DMS53 treated with DMSO at 0.1 percent for 48 hours (cell line): Measurements from ENCODE around the gene LYPD5.

Experiments used
- DNase-seq: peaks from one replicate; lab custom pipeline; 2025; ENCODE audit not compliant: unreplicated experiment; lab: John Stamatoyannopoulos, UW

The LYPD5 gene

DNA sequence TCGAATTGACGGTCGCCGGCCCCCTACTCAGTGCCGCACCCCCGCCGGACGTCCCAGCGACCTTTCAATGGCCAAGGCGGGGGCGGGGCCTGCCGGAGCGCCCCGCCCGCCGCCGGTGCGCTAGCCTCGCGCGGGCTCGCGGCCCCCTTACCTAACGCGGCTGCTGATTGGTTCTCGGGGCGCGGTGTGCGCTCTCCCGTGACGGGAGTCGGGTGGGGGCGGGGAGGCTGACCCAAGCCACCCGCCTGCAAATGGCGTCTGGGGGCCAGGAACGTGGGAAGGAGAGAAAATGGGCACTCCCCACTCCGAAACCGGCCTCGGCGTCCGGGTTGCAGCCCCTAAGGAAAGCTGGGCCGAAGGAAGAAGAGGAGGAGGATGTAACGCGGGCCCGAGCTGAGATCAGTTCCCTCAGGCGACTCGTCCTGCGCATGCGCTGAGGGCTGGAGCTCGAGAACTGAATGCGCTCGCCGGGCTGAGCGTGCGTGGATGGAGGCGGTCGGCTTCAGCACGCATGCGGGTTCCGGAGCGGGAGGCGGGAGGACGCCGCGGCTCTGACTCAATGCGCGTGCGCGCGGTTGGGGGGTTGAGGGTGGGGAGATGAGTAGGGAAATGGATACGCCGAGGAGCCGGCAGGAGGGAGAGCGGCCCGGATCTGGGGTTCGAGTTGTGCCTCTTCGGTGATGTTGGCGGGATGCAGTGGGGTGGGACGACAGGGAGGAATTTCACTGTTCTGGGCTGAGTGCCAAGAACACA lies 47.6 kb downstream of the LYPD5 start, which contains the start of gene SMG9:
SMG9 (minus strand) TSS at position 460 of the 753 bp plus-strand sequence. CDS start 4,221 bp downstream, outside the sequence.
- peak; percentile 93 for DNase-seq

DNA sequence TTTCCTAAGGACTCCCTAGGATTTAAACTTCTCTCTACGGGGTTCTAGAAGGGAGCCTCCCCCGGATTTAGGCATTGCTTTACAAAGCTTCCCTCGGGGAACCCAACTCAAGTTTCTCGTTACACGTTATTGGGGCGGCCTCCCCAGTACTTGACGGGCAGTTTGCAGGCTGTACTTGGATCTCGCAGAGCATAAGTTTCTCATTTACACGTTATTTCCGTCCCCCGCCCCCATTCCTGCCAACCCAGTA lies 48.1 kb downstream of the LYPD5 start:
- peak; percentile 16 for DNase-seq

DNA sequence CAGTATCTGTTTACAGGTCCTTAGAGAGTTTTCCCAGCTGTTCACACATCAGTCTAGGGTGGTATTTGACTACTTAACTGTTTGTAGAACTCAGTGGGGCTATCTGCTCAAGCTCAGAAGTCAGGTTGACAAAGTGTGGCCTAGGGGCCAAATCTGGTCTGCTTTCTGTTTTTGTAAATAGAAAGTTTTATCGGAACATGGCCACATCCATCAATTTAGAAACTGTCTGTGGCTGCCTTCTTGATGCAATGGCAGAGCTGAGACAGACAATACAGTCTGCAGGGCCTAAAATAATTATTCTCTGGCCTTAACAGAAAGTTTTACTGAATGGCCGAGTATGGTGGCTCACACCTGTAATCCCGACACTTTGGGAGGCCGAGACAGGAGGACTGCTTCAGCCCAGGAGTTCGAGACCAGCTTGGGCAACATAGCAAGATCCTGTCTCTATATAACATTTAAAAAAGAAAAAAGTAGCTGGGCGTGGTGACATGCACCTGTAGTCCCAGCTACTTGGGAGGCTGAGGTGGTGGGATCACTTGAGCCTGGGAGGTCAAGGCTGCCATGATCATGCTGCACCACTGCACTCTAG lies 49.9 kb downstream of the LYPD5 start:
- no peak for DNase-seq

DNA sequence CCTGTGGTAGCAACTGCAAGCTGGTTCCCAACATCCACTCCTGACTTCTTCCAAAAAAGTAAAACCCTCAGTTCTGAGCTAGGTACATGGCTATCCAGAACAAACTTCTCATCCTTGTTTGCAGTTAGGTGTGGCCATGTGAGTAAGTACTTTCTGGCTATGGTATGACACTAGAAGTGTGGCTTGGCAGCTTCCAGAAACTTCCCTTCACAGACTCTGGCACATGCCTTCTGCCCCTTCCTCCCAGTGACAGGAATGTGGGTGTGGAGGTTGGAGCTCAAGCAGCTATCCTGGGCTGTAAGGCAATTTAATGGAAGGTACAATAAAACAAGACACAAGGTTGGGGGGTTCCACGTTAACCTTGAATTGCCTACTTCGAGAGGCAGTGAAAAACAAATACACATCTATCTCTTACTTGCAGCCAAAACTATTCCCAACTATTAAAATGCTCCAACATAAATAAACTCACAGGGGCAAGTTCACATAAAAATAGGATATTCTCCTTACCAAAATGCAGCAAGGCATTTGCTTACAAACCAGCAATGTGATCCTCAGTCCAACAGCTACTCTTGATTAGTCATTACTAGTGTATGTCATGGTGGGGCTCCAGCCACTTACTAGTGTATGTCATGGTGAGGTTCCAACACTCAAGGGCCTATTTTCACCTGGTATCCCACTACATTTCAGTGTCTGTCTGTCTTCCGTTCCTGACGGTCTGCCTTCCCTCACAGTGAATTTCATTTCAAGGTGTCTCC lies 50.6 kb downstream of the LYPD5 start:
- peak; percentile 8 for DNase-seq

DNA sequence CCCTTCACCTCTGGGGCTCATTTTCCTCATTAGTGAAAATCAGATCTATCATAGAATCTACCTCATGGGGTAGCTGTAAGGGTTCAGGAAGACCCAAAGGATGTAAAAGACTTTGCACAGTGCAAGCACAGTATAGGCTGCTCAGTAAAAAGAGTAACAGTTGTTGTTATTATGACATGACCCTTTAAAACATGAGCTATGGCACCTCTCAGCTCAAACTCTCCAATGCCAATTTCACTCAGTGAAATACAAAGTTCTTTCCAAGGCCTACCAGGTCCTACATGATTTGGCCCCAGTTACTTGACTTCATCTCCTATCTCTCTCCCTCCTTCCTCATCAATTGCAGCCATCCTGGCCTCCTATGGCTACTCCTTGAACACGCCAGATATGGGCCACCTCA lies 52.3 kb downstream of the LYPD5 start:
- no peak for DNase-seq

DNA sequence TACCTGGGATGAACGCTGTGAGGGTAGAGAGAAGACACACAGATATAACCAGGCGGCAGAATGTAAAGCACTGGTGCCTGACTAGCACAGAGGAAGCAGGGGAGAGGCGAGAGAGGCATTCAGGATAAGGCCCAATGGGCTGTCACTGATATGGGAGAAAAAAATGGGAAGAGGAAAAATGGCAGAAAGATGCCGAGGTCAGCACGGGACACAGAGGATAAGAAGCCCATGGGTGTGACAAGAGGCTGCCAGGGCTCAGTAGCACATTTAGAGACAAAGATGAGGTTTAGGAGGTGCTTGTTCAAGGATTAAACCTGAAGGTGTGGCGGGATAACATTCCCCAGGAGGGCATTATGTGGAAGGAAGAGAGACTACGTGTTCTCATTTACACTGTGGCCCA lies 53.1 kb downstream of the LYPD5 start:
- no peak for DNase-seq

DNA sequence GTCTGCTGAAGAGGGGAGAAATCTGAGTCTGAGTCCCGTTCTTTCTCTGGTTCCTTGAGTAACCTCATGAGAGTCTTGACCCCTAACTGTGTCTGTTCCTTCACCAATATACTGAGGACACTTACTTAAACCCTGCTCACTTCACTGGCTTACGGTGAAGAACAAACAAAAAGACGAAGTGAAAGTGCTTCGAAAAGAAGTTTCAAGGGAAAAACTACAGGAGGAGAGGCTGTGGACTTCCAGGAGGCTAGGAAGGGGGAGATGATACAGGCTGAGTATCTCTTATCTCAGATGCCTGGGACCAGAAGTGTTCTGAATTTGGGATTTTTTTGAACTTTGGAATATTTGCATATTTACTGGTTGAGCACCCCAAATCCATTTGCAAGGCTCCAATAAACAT lies 53.6 kb downstream of the LYPD5 start:
- DNase-seq, result no peak

DNA sequence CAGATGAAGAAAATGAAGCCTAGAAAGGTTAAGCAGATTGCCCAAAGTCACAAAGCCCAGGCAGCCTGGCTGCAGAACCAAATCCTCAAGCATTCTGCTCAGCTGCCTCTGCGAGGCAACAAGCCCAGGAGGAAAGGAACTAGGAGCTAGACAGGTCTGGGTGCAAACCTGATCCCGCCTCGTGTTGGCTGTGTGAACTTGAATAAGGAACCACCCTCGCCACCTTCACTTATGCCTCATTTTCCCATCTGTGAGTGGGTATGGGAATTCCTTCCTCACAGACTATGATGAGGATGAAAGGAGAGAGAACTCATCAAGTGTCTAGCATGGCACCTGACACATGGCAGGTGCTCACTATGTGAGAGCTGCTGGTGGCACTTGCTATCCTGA lies 54.0 kb downstream of the LYPD5 start:
- no peak for DNase-seq

DNA sequence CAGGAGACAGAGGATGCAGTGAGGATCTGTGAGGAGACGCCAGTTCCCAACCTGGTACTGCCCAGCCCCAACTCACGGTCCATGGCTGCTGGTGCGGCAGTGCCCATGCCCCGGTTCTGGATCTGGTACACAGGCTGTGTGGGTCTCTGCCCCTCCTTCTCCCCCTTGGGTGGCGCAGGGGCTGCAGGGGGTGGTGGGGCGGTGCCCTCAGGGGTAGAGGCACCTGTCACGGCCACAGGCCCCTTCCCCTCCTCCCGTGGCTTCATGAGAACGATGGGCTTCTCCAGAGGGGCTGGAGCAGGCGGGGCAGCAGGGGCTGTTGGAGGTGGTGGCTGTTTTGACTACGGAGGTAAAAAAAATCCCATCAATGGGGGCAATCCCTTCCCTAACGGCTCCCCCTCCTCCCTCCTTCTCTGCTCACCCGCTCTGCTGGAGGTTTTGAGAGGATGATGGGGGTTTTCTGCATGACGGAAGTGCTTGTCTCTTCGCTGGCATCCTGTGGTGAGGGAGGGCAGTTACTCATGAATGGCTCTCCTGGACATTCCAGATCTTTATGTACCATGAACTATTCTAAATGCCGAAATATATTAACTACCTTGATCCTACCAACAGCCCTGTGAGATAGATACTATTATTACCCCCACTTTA lies 54.6 kb downstream of the LYPD5 start:
- DNase-seq, result no peak
